Left ventricle myocardium inferior (tissue), 1 donor: ENCODE data around the gene FCN3. TPM values are rescaled to one million over a fixed set of nuclear protein-coding genes. Genes with fewer than 3 reads are reported as not detected.
A peak's percentile ranks its signal among the peaks of the same experiment; 100 is the strongest.

ENCODE experiments used
- DNase-seq: peaks from one replicate; pipeline ENCODE4 v3.0.0-alpha.2; 2020
- H3K27ac ChIP-seq: fragments of 200-600 bp; replicated peaks from 2 replicates; pipeline ENCODE4 v1.8.0; 2021
- H3K27me3 ChIP-seq: fragments of 200-600 bp; 2 replicates; pipeline ENCODE4 v1.8.0; 2021; ENCODE audit warnings: low read depth
- H3K36me3 ChIP-seq: fragments of 200-600 bp; 2 replicates; pipeline ENCODE4 v1.8.0; 2021
- H3K4me1 ChIP-seq: fragments of 200-600 bp; 2 replicates; pipeline ENCODE4 v1.8.0; 2021
- H3K4me3 ChIP-seq: fragments of 200-600 bp; 2 replicates; pipeline ENCODE4 v1.8.0; 2021; ENCODE audit warnings: mild to moderate bottlenecking, moderate library complexity
- H3K9me3 ChIP-seq: fragments of 200-600 bp; replicated peaks from 2 replicates; pipeline ENCODE4 v1.8.0; 2021
- intact Hi-C: fragments of 100-400 bp; cut with micrococcal nuclease; formaldehyde crosslinking; loops from one replicate; pipeline ENCODE4 v1.11.0; 2022
- total RNA-seq: library from RNA; stranded (reverse); fragmentation: NEBNext Ultra II Directional; extraction: Animal tissue kit (Norgen Biotek cat#: 25700); gene quantifications from one replicate; pipeline ENCODE4 v1.2.1, GENCODE V29; 2021
- TF ChIP-seq, protein P1 (sequence below): fragments of 200-600 bp; IDR thresholded peaks from 2 replicates; pipeline ENCODE4 v1.8.0; 2021; ENCODE audit warnings: antibody characterized with exemption, mild to moderate bottlenecking, borderline replicate concordance
- donor health status: DM: no; HTN: yes; CAD: no; lungs with severe emphysema.

FCN3 gene
- total RNA-seq, 1 donor from 2014 or later, result 27.3 TPM

DNA sequence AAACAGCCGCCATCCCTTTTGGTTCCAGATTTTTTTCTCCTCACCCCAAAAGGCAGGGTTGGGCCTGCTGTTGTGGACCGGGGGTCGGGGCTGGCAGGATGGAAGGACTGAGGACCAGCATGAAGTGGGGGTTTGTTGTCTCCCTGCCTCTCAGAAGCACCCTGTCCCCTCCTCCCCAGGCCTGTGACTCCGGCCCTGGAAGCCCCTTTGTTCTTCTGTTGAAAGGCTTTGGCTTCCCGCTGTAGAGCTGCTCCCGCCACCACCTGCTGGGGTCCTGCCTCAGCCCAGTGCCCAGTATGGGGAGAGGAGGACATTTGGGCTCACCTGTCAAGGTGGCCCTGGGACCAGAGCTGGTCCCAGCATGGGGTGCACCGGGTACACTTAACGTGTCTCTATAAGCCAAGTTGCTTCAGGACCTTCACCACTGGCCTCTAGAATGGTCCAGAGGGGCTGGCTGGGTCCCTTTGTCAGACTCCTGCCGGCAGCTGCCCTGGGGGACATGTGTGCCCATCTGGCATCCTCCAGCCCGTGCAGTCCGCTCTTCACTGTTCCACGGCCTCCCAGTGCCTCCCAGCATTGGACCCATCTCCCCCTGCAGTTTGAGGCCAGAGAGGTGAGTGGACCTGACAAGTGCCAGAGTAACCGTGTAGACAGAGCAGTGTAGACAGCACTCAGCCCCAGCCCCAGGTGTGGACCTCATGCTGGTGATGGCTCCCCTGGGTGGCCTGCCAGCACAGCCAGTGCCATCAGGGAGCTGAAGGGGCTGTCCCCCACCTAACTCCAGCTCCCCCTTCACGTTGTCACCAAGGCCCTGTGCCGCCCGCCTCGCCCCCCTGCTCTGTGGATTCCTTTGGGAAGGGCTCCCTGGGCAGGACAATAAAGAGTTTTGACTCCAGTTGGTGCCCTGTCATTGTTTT lies 38.9 kb downstream of the FCN3 start:
- no peak for DNase-seq
- intact Hi-C loops, result no loop called here
- no peak overlapping the region for H3K27ac ChIP-seq
- H3K4me3 ChIP-seq, result no peak overlapping the region
- TF ChIP-seq, protein P1, sequence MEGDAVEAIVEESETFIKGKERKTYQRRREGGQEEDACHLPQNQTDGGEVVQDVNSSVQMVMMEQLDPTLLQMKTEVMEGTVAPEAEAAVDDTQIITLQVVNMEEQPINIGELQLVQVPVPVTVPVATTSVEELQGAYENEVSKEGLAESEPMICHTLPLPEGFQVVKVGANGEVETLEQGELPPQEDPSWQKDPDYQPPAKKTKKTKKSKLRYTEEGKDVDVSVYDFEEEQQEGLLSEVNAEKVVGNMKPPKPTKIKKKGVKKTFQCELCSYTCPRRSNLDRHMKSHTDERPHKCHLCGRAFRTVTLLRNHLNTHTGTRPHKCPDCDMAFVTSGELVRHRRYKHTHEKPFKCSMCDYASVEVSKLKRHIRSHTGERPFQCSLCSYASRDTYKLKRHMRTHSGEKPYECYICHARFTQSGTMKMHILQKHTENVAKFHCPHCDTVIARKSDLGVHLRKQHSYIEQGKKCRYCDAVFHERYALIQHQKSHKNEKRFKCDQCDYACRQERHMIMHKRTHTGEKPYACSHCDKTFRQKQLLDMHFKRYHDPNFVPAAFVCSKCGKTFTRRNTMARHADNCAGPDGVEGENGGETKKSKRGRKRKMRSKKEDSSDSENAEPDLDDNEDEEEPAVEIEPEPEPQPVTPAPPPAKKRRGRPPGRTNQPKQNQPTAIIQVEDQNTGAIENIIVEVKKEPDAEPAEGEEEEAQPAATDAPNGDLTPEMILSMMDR, result no peak
- H3K4me1 ChIP-seq, result peaks cover 18% of the 10 kb centered on the region
- H3K9me3 ChIP-seq, result no peaks in the 10 kb centered on the region
- peaks cover 66% of the 10 kb centered on the region for H3K36me3 ChIP-seq
- H3K27me3 ChIP-seq, result no peaks in the 10 kb centered on the region

- H3K36me3 ChIP-seq, result peaks cover 66% of the 10 kb centered on the region
- no peak overlapping the region for H3K27ac ChIP-seq
- H3K27me3 ChIP-seq, result no peaks in the 10 kb centered on the region
- H3K9me3 ChIP-seq, result no peaks in the 10 kb centered on the region
- H3K4me3 ChIP-seq, result no peak overlapping the region
- H3K4me1 ChIP-seq, result peaks cover 24% of the 10 kb centered on the region
- TF ChIP-seq, protein P1, result no peak
- no peak for DNase-seq
- intact Hi-C loops, result no loop called here
These were observed 40.8 kb downstream of the FCN3 start for GRCh38 chr1:27333717-27334279.

DNA sequence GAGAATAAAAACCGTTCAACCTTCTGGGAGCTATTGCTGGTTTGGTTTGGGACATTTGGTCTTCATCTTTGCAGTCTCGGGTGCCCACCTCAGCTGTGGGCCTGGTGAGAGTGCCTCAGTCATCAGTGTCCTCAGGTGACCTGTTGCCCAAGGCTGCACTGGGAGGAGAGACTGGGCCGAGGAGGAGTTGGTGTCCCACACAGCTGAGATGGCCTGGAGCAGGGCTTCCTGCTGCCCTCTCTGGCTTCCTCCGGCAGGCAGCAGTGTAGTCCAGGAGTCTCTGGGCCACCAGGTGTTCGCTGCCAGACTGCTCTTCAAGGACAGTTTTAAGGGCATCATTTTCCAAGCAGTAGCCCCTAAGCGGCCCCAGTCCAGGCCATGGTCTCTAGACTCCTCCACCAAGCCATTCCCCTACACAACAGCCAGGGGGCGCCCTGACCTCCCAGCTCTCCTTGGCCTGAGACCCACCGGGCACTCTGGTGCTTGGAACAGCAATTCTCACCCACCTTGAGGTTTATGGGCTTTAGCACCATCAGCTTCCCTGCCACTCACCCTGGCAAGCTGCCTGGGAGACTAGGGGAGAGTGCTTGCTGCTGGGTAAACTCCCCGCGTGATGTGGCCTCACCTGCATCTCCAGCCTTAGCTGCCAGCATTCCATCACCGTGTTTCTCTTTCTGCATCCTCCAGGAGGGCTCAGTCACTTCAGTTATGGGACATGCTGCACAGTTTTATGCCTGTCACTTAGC lies 41.9 kb downstream of the FCN3 start:
- H3K4me1 ChIP-seq, result peaks cover 35% of the 10 kb centered on the region
- H3K4me3 ChIP-seq, result no peak overlapping the region
- H3K36me3 ChIP-seq, result peaks cover 68% of the 10 kb centered on the region
- no peaks in the 10 kb centered on the region for H3K27me3 ChIP-seq
- H3K9me3 ChIP-seq, result no peaks in the 10 kb centered on the region
- TF ChIP-seq, protein P1, result peak; percentile 85
- intact Hi-C loops, result no loop called here
- H3K27ac ChIP-seq, result peak overlapping the region; percentile 68
- peak; percentile 53 for DNase-seq

- H3K36me3 ChIP-seq, result peaks cover 61% of the 10 kb centered on the region
- H3K4me1 ChIP-seq, result peaks cover 43% of the 10 kb centered on the region
- H3K9me3 ChIP-seq, result no peaks in the 10 kb centered on the region
- no peaks in the 10 kb centered on the region for H3K27me3 ChIP-seq
- TF ChIP-seq, protein P1, result no peak
- H3K4me3 ChIP-seq, result no peak overlapping the region
- intact Hi-C loops, result no loop called here
- DNase-seq, result no peak
- peak overlapping the region; percentile 68 for H3K27ac ChIP-seq
These were observed 42.7 kb downstream of the FCN3 start for GRCh38 chr1:27331922-27332321.

GRCh38 chr1:27331426-27331825 lies 43.2 kb downstream of the FCN3 start:
- Histone ChIP-seq H3K36me3 (peaks cover 57% of the 10 kb centered on the region), H3K27me3 (no peaks in the 10 kb centered on the region), H3K4me1 (peaks cover 48% of the 10 kb centered on the region), H3K9me3 (no peaks in the 10 kb centered on the region), H3K27ac (peak overlapping the region; percentile 68), H3K4me3 (no peak overlapping the region)
- TF ChIP-seq, protein P1, result no peak
- intact Hi-C loops, result no loop called here
- DNase-seq, result no peak
